Keratinocyte (primary cell): ENCODE measurements around the gene TGFBI. TPM values are rescaled to one million over a fixed set of nuclear protein-coding genes. Genes with fewer than 3 reads are reported as not detected.

Experiments
- DNase-seq: peaks from one replicate; pipeline ENCODE4 v3.0.0-alpha.2; 2011; ENCODE audit warnings: low read depth, missing footprints, low spot score
- FAIRE-seq: peaks from 2 replicates; lab custom pipeline; 2011; peaks lifted over from hg19 to GRCh38; lab: Jason Lieb, UNC
- H2AFZ ChIP-seq: 2 replicates; pipeline ENCODE4 v1.6.0; 2012; ENCODE audit warnings: low read length, control low read depth, inconsistent platforms; ENCODE audit not compliant: control insufficient read depth
- H3K27ac ChIP-seq: 2 replicates; pipeline ENCODE4 v1.5.1; 2011; ENCODE audit warnings: low read length; ENCODE audit not compliant: control insufficient read depth, insufficient read depth
- H3K27me3 ChIP-seq: 3 replicates; pipeline ENCODE4 v1.6.0; 2011; ENCODE audit warnings: low read length; ENCODE audit not compliant: control insufficient read depth, insufficient read depth; ENCODE audit errors: extremely low read depth
- H3K36me3 ChIP-seq, 2 experiments: 2 replicates in 1 of 2; 3 replicates in 1 of 2; pipeline ENCODE4 v1.5.1; 2011; ENCODE audit warnings: low read length in 2 of 2, mild to moderate bottlenecking in 1 of 2; ENCODE audit not compliant: control insufficient read depth in 2 of 2, insufficient read depth in 2 of 2; ENCODE audit errors: extremely low read depth in 1 of 2
- H3K4me1 ChIP-seq: 3 replicates; pipeline ENCODE4 v1.5.1; 2011; ENCODE audit warnings: low read length; ENCODE audit not compliant: control insufficient read depth, insufficient read depth; ENCODE audit errors: extremely low read depth
- H3K4me2 ChIP-seq: 3 replicates; pipeline ENCODE4 v1.6.0; 2011; ENCODE audit warnings: low read depth, low read length; ENCODE audit not compliant: control insufficient read depth, insufficient read depth; ENCODE audit errors: extremely low read depth
- H3K4me3 ChIP-seq, 3 experiments: fragments of 200-600 bp in 1 of 3; sonication (generic) in 1 of 3; 2 replicates in 2 of 3; 3 replicates in 1 of 3; pipeline ENCODE4 v1.5.1; 2011 to 2016; ENCODE audit warnings: low read length in 3 of 3, mild to moderate bottlenecking in 3 of 3, control low read depth in 2 of 3, inconsistent platforms in 1 of 3, low read depth in 1 of 3, mixed read lengths in 1 of 3, mixed run types in 1 of 3, moderate library complexity in 1 of 3; ENCODE audit not compliant: control insufficient read depth in 2 of 3, insufficient read depth in 2 of 3; ENCODE audit errors: extremely low read depth in 1 of 3
- H3K79me2 ChIP-seq: 2 replicates; pipeline ENCODE4 v1.6.0; 2012; ENCODE audit warnings: low read length; ENCODE audit not compliant: control insufficient read depth, insufficient read depth
- H3K9ac ChIP-seq: 3 replicates; pipeline ENCODE4 v1.6.0; 2011; ENCODE audit warnings: low read length; ENCODE audit not compliant: control insufficient read depth, insufficient read depth; ENCODE audit errors: extremely low read depth
- H3K9me1 ChIP-seq: 3 replicates; pipeline ENCODE4 v1.6.0; 2011; ENCODE audit warnings: low read length; ENCODE audit not compliant: control insufficient read depth, insufficient read depth; ENCODE audit errors: extremely low read depth
- H3K9me3 ChIP-seq: 2 replicates; pipeline ENCODE4 v1.5.1; 2012; ENCODE audit warnings: low read depth, low read length; ENCODE audit not compliant: control insufficient read depth
- H4K20me1 ChIP-seq: 3 replicates; pipeline ENCODE4 v1.6.0; 2011; ENCODE audit warnings: low read length; ENCODE audit not compliant: control insufficient read depth, insufficient read depth; ENCODE audit errors: extremely low read depth
- CTCF ChIP-seq, 3 experiments: IDR thresholded peaks in 1 of 3; conservative IDR thresholded peaks in 1 of 3; optimal IDR thresholded peaks in 1 of 3; 2 replicates in 2 of 3; 3 replicates in 1 of 3; pipeline versions ENCODE3 to v1.5.1; 2011; ENCODE audit warnings: low read length in 3 of 3, mild to moderate bottlenecking in 3 of 3, moderate library complexity in 2 of 3, control low read depth in 1 of 3, inconsistent platforms in 1 of 3; ENCODE audit not compliant: insufficient read depth in 2 of 3; ENCODE audit errors: extremely low read depth in 1 of 3
- EZH2 ChIP-seq: IDR thresholded peaks from one replicate; pipeline ENCODE4 v1.6.1; 2012; ENCODE audit warnings: inconsistent platforms, mild to moderate bottlenecking, low read length, moderate library complexity
- dilution Hi-C: fragments of 300-500 bp; cut with MboI; formaldehyde crosslinking; loops from one replicate; pipeline ENCODE4 v1.7.0; 2020; ENCODE audit warnings: low sequenced_read_pairs; ENCODE audit not compliant: extremely low pct_ligation_motif_present
- polyA plus RNA-seq, 5 experiments: library from polyadenylated mRNA; depleted of rRNA in 3 of 5; stranded (reverse) in 3 of 5; stranded (forward) in 1 of 5; unstranded in 1 of 5; fragments of >200 nt; gene quantifications; 1 replicate in 1 of 5; 2 replicates in 3 of 5; 3 replicates in 1 of 5; pipeline versions ENCODE4 v1.2.1 to v1.2.3, GENCODE V29; 2011 to 2012; ENCODE audit warnings: missing spikeins in 2 of 5, low read depth in 1 of 5, low replicate concordance in 1 of 5

The TGFBI gene
- polyA plus RNA-seq, 1 donor (not counting 4 experiments of a cell fraction or from before 2014, with no cell fraction given): 270 TPM

GRCh38 chr5:136058039-136058971, 29.5 kb downstream of the TGFBI start:
- dilution Hi-C loops: no loop called here
- Histone ChIP-seq H3K4me3 (no peak overlapping the region), H3K9ac (no peak overlapping the region), H3K27me3 (no peaks in the 10 kb centered on the region), H3K9me3 (no peaks in the 10 kb centered on the region), H4K20me1 (no peaks in the 10 kb centered on the region), H3K27ac (no peak overlapping the region), H3K79me2 (no peaks in the 10 kb centered on the region), H2AFZ (no peak overlapping the region), H3K9me1 (peaks cover 3% of the 10 kb centered on the region), H3K36me3 (peaks cover 45 to 47% of the 10 kb centered on the region in 2 experiments), H3K4me1 (peaks cover 12% of the 10 kb centered on the region), H3K4me2 (no peak overlapping the region)
- TF ChIP-seq EZH2 (no peak), CTCF (optimal IDR thresholded peaks at IDR 0.05 in 1 of 3, IDR thresholded peaks at IDR 0.05 in 1 of 3, conservative IDR thresholded peaks at IDR 0.05 in 1 of 3; ENCODE audit: extremely low read depth in 1 of 3, insufficient read depth in 2 of 3, low read length in 3 of 3) (peak; percentile 32 to 51 (median 39))
- no peak for DNase-seq
- FAIRE-seq: no peak

GRCh38 chr5:136058972-136059354, 30.2 kb downstream of the TGFBI start:
- TF ChIP-seq CTCF (optimal IDR thresholded peaks at IDR 0.05 in 1 of 3, IDR thresholded peaks at IDR 0.05 in 1 of 3, conservative IDR thresholded peaks at IDR 0.05 in 1 of 3; ENCODE audit: extremely low read depth in 1 of 3, insufficient read depth in 2 of 3, low read length in 3 of 3): no peak
- no peak for TF ChIP-seq EZH2
- no peak overlapping the region for H3K9ac ChIP-seq
- no peaks in the 10 kb centered on the region for H3K79me2 ChIP-seq
- no peaks in the 10 kb centered on the region for H4K20me1 ChIP-seq
- H3K9me3 ChIP-seq: no peaks in the 10 kb centered on the region
- no peak overlapping the region for H3K4me3 ChIP-seq
- dilution Hi-C loops: no loop called here
- H3K9me1 ChIP-seq: no peaks in the 10 kb centered on the region
- no peak overlapping the region for H3K4me2 ChIP-seq
- H3K27ac ChIP-seq: no peak overlapping the region
- H2AFZ ChIP-seq: no peak overlapping the region
- FAIRE-seq (no peak), DNase-seq (no peak)
- H3K27me3 ChIP-seq: no peaks in the 10 kb centered on the region
- peaks cover 47 to 50% of the 10 kb centered on the region in 2 experiments for H3K36me3 ChIP-seq
- peaks cover 5% of the 10 kb centered on the region for H3K4me1 ChIP-seq
